Activated CD4-positive, CD25-positive, alpha-beta regulatory T cell (primary cell): Measurements from ENCODE around the gene IGF1R.

ENCODE experiments used
- DNase-seq, 4 experiments: peaks; one replicate each; lab custom pipeline; 2025; lab: John Stamatoyannopoulos, UW

The IGF1R gene

DNA sequence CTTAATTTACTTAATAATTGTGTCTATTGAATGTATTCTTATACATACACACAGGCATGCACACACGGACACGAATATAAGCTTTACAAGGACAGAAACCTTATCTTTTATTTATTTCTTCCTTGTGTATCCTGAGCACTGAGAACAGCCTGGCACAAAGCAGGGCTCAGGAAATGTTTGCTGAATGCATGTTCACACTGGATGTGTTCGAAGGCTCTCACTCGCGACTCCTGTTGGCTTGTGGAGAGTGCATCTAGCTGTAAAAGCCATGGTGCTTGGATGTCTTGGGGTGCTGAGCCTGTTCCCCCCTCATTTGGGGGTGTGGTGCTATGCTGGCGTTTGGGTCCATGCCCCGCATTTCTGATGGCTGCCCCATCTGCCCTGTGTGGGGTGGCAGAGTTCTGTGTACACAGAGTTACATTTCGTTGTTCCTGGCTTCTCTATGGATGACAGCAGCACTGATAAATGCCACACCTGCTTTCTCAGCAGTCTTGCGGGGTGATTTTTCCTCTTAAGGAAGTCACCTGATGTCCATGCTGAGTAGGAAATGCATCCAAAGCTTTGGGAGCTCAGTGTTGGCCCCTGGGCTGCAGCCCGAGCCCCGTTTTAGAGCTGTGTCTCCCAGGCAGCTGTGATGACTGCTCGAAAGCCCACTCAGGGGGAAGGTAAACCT, 148.5 kb downstream of the IGF1R start:
- no peak for DNase-seq

- no peak for DNase-seq
Observed at GRCh38 chr15:98798375-98798893, 150.1 kb downstream of the IGF1R start.

GRCh38 chr15:98799461-98800390, 151.4 kb downstream of the IGF1R start:
- no peak for DNase-seq

- DNase-seq, result no peak
Observed at GRCh38 chr15:98800437-98801233, 152.3 kb downstream of the IGF1R start.

DNA sequence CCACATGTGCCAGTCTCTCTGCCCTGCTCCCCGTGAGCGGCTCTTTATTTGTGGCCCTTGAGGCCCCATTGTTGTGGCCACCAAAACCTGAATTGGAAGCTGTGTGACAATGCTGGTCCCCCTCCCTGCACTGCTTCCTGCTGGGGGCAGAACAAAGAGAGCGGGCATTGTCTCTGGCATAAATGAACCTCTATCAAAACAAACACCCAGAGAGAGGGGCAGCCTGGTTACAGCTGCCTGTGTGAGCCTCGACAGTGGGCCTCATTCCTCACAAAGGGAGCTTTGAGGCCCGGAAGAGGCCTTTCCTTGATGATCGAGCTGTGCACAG, 152.9 kb downstream of the IGF1R start:
- DNase-seq, result no peak

- no peak for DNase-seq
Observed at GRCh38 chr15:98802187-98802586, 153.8 kb downstream of the IGF1R start.

DNA sequence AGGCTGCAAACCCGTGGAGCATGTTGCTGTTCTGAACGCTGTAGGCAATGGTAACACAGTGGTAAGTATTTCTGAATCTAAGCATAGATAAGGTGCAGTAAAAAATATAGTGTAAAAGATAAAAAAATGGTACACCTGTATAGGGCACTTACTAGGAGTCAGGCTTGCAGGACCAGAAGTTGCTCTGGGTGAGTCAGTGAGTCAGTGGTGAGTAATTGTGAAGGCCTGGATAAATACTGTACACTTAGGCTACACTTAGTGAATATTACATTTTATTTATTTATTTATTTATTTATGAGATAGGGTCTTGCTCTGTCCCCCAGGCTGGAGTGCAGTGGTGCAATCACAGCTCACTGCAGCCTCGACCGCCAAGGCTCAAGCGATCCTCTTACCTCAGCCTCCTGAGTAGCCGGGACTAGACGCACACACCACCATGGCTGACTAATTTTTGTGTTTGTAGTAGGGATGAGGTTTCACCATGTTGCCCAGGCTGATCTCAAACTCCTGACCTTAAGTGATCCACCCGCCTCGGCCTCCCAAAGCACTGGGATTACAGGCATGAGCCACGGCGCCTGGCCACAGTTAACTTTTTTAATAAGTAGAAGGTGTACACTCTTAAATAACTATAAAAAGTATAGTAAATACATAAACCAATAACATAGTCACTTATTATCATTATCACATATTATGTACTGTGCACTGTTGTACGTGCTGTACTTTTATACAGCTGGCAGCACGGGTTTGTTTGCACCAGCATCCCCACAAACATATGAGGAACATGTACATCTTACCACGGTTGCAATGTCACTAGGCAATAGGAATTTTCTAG, 155.1 kb downstream of the IGF1R start:
- DNase-seq, result no peak

- DNase-seq, result no peak
Observed at GRCh38 chr15:98804057-98804380, 155.7 kb downstream of the IGF1R start.

- no peak for DNase-seq
Observed at GRCh38 chr15:98805434-98806274, 157.3 kb downstream of the IGF1R start.

DNA sequence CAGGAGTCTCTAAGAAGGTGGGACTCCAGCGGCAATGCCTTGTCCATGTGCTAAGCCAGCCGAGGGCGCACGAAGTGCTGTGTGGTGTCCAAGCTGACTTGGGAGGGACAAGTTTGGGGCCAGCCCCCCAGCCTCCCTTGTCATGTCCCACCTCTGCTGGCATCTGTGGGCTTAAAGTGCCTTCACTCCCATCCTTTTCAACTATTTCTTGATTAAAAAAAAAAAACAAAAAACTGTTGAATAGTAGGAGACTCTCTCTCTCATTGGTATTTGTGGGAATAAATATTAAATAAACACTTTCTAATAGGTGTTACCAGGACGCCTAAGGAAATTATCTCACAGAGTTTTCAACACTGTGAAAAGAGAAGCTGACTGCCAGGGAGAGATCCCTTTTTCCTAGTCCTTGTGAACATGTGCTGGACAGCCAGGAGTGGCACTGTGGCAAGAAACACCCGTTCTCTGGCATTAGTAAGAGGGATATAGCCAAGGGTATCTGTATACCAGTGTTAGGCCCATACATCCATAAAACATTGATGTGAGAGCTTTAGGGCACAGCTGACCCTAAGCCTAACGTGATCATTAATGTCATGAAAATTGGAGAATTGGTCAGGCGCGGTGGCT, 158.0 kb downstream of the IGF1R start:
- no peak for DNase-seq

DNA sequence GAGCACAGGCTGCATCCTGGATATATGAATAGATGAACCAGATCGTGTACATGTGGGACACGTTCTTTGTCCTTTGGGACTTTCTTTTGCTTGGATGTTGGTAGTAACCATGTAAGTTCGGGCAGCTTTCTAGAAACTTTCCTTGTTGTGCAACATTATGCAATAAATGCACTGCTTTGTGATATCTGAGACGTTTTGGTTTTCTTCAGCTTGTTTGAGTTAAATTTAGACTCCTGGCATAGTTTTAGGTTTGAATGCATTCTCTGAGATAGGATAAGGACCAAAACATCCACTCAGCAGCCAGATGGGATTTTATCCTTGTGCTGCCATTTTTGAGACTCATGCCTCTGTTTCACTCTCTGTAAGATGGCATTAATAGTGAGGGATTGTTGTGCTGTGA, 158.9 kb downstream of the IGF1R start:
- no peak for DNase-seq

GRCh38 chr15:98809273-98809672, 160.9 kb downstream of the IGF1R start:
- no peak for DNase-seq

- DNase-seq, result no peak
Observed at GRCh38 chr15:98812716-98813446, 164.5 kb downstream of the IGF1R start.

DNA sequence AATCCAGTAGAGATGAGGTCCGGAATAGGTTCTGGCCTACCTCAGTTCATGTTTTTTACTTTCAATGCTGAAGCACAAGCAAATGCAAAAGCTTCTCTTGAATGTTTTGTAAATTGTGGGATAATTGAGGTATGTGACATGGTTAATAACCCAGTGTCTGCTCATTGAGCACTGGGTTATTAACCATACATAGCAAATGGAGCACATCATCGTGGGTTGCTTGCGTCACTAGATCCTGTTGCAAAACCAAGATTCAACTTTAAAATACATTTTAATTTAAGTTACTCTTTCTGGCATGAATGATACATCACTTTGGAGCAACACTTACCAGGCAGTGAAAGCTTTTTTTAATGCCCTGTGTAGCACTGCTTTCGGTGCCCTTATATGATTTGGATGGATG, 165.6 kb downstream of the IGF1R start:
- no peak for DNase-seq

DNA sequence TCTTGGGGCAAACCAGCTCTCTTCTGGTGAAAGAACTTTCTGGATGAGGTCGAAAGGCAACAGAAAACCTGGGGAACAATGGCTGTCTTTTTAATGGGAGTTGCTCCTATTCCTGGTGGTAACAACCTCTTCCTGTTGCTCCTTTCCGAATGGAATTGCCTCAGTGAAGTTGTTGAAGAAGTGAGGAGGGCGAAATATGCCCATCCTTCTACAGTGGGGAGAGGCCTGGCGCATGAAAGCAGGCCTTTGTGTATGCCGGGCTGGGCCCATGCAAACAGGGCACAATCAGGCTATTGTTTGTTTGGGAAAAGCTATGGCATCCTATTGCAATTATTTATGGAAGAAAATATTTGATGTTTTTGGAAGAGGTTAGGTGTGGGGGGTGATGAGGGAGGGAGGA, 166.9 kb downstream of the IGF1R start:
- no peak for DNase-seq

- no peak for DNase-seq
Observed at GRCh38 chr15:98817745-98818144, 169.4 kb downstream of the IGF1R start.

GRCh38 chr15:98823012-98823458, 174.7 kb downstream of the IGF1R start:
- no peak for DNase-seq

GRCh38 chr15:98823616-98824015, 175.3 kb downstream of the IGF1R start:
- no peak for DNase-seq

DNA sequence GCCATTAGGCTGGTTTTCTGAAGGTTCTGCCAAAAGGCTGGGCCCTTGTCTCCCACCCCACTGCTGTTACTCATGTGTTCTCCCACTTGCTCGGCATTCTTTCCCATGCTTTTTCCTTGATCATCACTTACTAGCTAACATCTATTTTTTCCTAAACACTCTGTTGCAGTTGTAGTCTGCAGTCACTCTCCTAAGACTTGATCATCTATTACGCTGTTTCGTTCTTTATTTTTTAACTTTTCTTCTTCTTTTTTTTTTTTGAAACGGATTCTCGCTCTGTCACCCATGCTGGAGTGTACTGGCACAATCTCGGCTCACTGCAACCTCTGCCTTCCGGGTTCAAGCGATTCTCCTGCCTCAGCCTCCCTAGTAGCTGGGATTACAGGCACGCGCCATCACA, 176.3 kb downstream of the IGF1R start:
- DNase-seq, result no peak

- no peak for DNase-seq
Observed at GRCh38 chr15:98826658-98827057, 178.3 kb downstream of the IGF1R start.
